ENCODE data around the gene MTOR. TPM values are rescaled to one million over a fixed set of nuclear protein-coding genes. Genes with fewer than 3 reads are reported as not detected.

Gene MTOR
- total and polyA plus RNA-seq, 2 donors, result 21.0 to 26.5 TPM

DNA sequence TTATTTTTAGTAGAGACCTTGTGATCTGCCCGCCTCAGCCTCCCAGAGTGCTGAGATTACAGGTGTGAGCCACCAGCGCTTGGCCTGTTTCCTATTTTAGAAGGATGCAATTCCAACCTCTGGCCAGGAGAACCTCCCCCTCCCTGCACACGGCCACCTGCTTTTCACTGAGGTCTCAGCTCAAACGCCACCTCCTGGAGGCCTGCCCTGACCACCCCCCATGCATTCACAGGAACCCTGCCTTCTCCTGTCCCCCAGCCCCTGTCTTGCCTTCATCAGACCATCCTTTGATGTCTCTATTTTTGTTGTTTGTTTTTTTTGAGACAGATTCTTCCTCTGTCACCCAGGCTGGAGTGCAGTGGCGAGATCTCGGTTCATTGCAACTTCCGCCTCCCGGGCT lies 204.9 kb downstream of the MTOR start:
- Histone ChIP-seq H3K27ac (ENCODE audit: low read depth) (no peak overlapping the region), H3K36me3 (ENCODE audit: insufficient read depth) (peaks cover 2% of the 10 kb centered on the region), H3K4me3 (ENCODE audit: low read depth, low read length) (no peak overlapping the region), H3K4me1 (ENCODE audit: insufficient read depth) (peaks cover 3% of the 10 kb centered on the region)
- WGBS, result 94% methylated on average over 8 of the region's 8 CpGs
- DNase-seq (ENCODE audit: extremely low spot score), result no peak

Small RNAs within 50 kb of the gene (small RNA-seq; reads per million reads assigned to genes)
- not detected for gene RNU6-291P
- gene RNU6-537P, result not detected
- gene RPL39P6, result not detected

Other genes with a start within 250 kb of the MTOR start
- gene TARDBP, start 249.9 kb downstream of the MTOR start, total RNA-seq, result 108 TPM
- gene TARDBP, start 249.9 kb downstream of the MTOR start, polyA plus RNA-seq, result 144 TPM
- gene MASP2, start 215.3 kb downstream of the MTOR start, total RNA-seq, result not detected
- gene MASP2, start 215.3 kb downstream of the MTOR start, polyA plus RNA-seq, result not detected
- gene SRM, start 202.5 kb downstream of the MTOR start, total RNA-seq, result 9.0 TPM
- gene SRM, start 202.5 kb downstream of the MTOR start, polyA plus RNA-seq, result 83.2 TPM
- 54.0 TPM for gene EXOSC10, start 162.7 kb downstream of the MTOR start, total RNA-seq
- 38.4 TPM for gene EXOSC10, start 162.7 kb downstream of the MTOR start, polyA plus RNA-seq
- gene ANGPTL7, start 73.2 kb downstream of the MTOR start, total RNA-seq, result 2.7 TPM
- 10.3 TPM for gene ANGPTL7, start 73.2 kb downstream of the MTOR start, polyA plus RNA-seq
- gene UBIAD1, start 10.6 kb upstream of the MTOR start, total RNA-seq, result 6.8 TPM
- gene UBIAD1, start 10.6 kb upstream of the MTOR start, polyA plus RNA-seq, result 14.4 TPM
- gene DISP3, start 216.6 kb upstream of the MTOR start, total RNA-seq, result 0.16 TPM
- 0.04 TPM for gene DISP3, start 216.6 kb upstream of the MTOR start, polyA plus RNA-seq